K562 (cell line): ENCODE results near the gene LHCGR. TPM values are rescaled to one million over a fixed set of nuclear protein-coding genes. Genes with fewer than 3 reads are reported as not detected.

Source experiments
- ATAC-seq: fragments of 200-7000 bp; cut with Tn5 transposase; 3 replicates; pipeline ENCODE4 v1.9.1; 2020; ENCODE audit warnings: moderate library complexity
- BruUV-seq: library from RNA; stranded (reverse); fragments of 400-500 nt; replicated peaks from 2 replicates; lab custom pipeline; 2021; lab: Mats Ljungman, UMichigan
- CTCF ChIA-PET: fragments of 300-600 bp; formaldehyde crosslinking; extraction: SDS; loops from one replicate; lab custom pipeline; 2021; ENCODE audit warnings: low intra/inter-chr PET ratio; lab: Yijun Ruan, JAX
- POLR2A ChIA-PET: fragments of 300-600, 350-650 bp; sonication (Branson Sonifier 250); formaldehyde crosslinking; extraction: SDS; loops from one replicate; lab custom pipeline; 2021; ENCODE audit warnings: antibody characterized with exemption, inconsistent platforms; lab: Yijun Ruan, JAX
- DNase-seq, 4 experiments: peaks; one replicate each; pipeline versions ENCODE4 v3.0.0 to v3.0.0-alpha.2; 2011 to 2018; ENCODE audit warnings: low spot score in 3 of 4, mixed read lengths in 3 of 4; ENCODE audit errors: extremely low read depth in 1 of 4
- FAIRE-seq: peaks from 2 replicates; lab custom pipeline; 2011; peaks lifted over from hg19 to GRCh38; lab: Jason Lieb, UNC
- H2AFZ ChIP-seq: 2 replicates; pipeline ENCODE4 v1.6.0; 2011; ENCODE audit warnings: low read depth, low read length, control low read depth, inconsistent platforms
- H3K27ac ChIP-seq: fragments of 200-600 bp; 3 replicates; pipeline ENCODE4 v1.8.0; 2011; ENCODE audit warnings: low read depth, mild to moderate bottlenecking, control low read depth, inconsistent platforms, low read length, moderate library complexity, mixed read lengths; ENCODE audit errors: extremely low read depth
- H3K27me3 ChIP-seq, 2 experiments: fragments of 300-600 bp in 1 of 2; 2 replicates in 1 of 2; 3 replicates in 1 of 2; pipeline versions ENCODE4 v1.6.0 to v1.8.0; 2011; ENCODE audit warnings: inconsistent platforms in 2 of 2, low read length in 2 of 2, mild to moderate bottlenecking in 1 of 2, mixed read lengths in 1 of 2, moderate library complexity in 1 of 2; ENCODE audit not compliant: control insufficient read depth in 2 of 2, insufficient read depth in 2 of 2
- H3K36me3 ChIP-seq: fragments of 300-600 bp; 3 replicates; pipeline ENCODE4 v1.8.0; 2011; ENCODE audit warnings: mild to moderate bottlenecking, low read length, inconsistent platforms; ENCODE audit not compliant: control insufficient read depth, insufficient read depth
- H3K4me1 ChIP-seq, 2 experiments: fragments of 200-600 bp in 1 of 2; replicated peaks in 1 of 2; 2 replicates in 1 of 2; 3 replicates in 1 of 2; pipeline versions ENCODE4 v1.5.1 to v1.8.0; 2011; ENCODE audit warnings: inconsistent platforms in 2 of 2, low read length in 2 of 2, mild to moderate bottlenecking in 1 of 2, mixed read lengths in 1 of 2, moderate library complexity in 1 of 2; ENCODE audit not compliant: control insufficient read depth in 2 of 2, insufficient read depth in 2 of 2
- H3K4me2 ChIP-seq: 2 replicates; pipeline ENCODE4 v1.6.1; 2011; ENCODE audit warnings: low read length, control low read depth, inconsistent platforms, mixed read lengths; ENCODE audit not compliant: insufficient read depth
- H3K4me3 ChIP-seq: fragments of 200-600 bp; sonication (generic), shearing (Covaris generic); 2 replicates; pipeline ENCODE4 v1.5.1; 2016; ENCODE audit warnings: control low read depth, inconsistent platforms
- H3K79me2 ChIP-seq: fragments of 200-600 bp; 3 replicates; pipeline ENCODE4 v1.8.0; 2011; ENCODE audit warnings: low read length, inconsistent platforms; ENCODE audit not compliant: control insufficient read depth, insufficient read depth
- H3K9ac ChIP-seq, 2 experiments: 2 replicates each; pipeline versions ENCODE4 v1.6.0 to v1.6.1; 2011; ENCODE audit warnings: low read depth in 2 of 2, low read length in 2 of 2, control low read depth in 1 of 2, inconsistent platforms in 1 of 2, mild to moderate bottlenecking in 1 of 2, mixed read lengths in 1 of 2; ENCODE audit not compliant: insufficient read depth in 1 of 2
- H3K9me1 ChIP-seq: one replicate; pipeline ENCODE4 v1.6.0; 2011; ENCODE audit warnings: inconsistent platforms, mild to moderate bottlenecking, low read length, moderate library complexity; ENCODE audit not compliant: control insufficient read depth, insufficient read depth
- H3K9me3 ChIP-seq: replicated peaks from 2 replicates; pipeline ENCODE4 v1.5.1; 2011; ENCODE audit warnings: low read depth, low read length, inconsistent platforms; ENCODE audit not compliant: control insufficient read depth, insufficient read depth
- H4K20me1 ChIP-seq: replicated peaks from 2 replicates; pipeline ENCODE4 v1.6.1; 2011; ENCODE audit warnings: low read length, inconsistent platforms, mixed read lengths; ENCODE audit not compliant: control insufficient read depth, insufficient read depth
- ARID4B ChIP-seq: sonication (generic); formaldehyde crosslinking; IDR thresholded peaks from 2 replicates; pipeline ENCODE4 v1.8.0; 2022; ENCODE audit warnings: mild to moderate bottlenecking, missing genetic modification reagents
- BRF2 ChIP-seq: IDR thresholded peaks from 3 replicates; pipeline ENCODE4 v1.6.1; 2011; ENCODE audit warnings: borderline replicate concordance, mild to moderate bottlenecking; ENCODE audit not compliant: insufficient read length, insufficient read depth
- CAMTA2 ChIP-seq: fragments of 250-450 bp; sonication (Bioruptor Pico); conservative IDR thresholded peaks from 2 replicates; pipeline ENCODE4 v1.5.1; 2022
- ESRRA ChIP-seq: fragments of 450-650 bp; IDR thresholded peaks from 2 replicates; pipeline ENCODE4 v1.6.1; 2014; ENCODE audit warnings: low read depth, mild to moderate bottlenecking, moderate library complexity, borderline replicate concordance
- IRF9 ChIP-seq: fragments of 450-650 bp; IDR thresholded peaks from 2 replicates; pipeline ENCODE4 v1.6.1; 2016; ENCODE audit warnings: missing biosample characterization, missing genetic modification characterization
- NKRF ChIP-seq: fragments of 450-650 bp; IDR thresholded peaks from 2 replicates; pipeline ENCODE4 v1.6.1; 2016; ENCODE audit warnings: borderline replicate concordance
- PRDM10 ChIP-seq: fragments of 450-650 bp; IDR thresholded peaks from 2 replicates; pipeline ENCODE4 v1.6.1; 2018; ENCODE audit not compliant: partially characterized antibody
- RBM15 ChIP-seq: fragments of 200-400 bp; formaldehyde crosslinking; IDR thresholded peaks from 2 replicates; pipeline ENCODE4 v1.6.1; 2018; ENCODE audit warnings: mild to moderate bottlenecking, low read length, moderate library complexity; ENCODE audit not compliant: insufficient read depth
- SRSF1 ChIP-seq: fragments of 200-400 bp; formaldehyde crosslinking; IDR thresholded peaks from 2 replicates; pipeline ENCODE4 v1.6.1; 2017; ENCODE audit warnings: mild to moderate bottlenecking, low read depth, low read length, moderate library complexity
- WGBS: fragments of 100-300 bp; shearing (Covaris generic); methylation state at CpG from one replicate; pipeline ENCODE4 v1.1.6; 2016; ENCODE audit warnings: low coverage, mixed read lengths; ENCODE audit not compliant: insufficient coverage; ENCODE audit errors: missing lambda C conversion rate; 5-methylcytosine and 5-hydroxymethylcytosine counted together
- in situ Hi-C: fragments of 300-500 bp; cut with MboI; formaldehyde crosslinking; loops from 4 replicates; pipeline ENCODE4 v1.15.0; 2018; ENCODE audit warnings: inconsistent platforms, mixed read lengths
- intact Hi-C: fragments of 100-400 bp; cut with micrococcal nuclease; formaldehyde crosslinking; loops from 2 replicates; pipeline ENCODE4 v1.14.2; 2022
- polyA plus RNA-seq, 8 experiments: library from polyadenylated mRNA; depleted of rRNA in 4 of 8; stranded (reverse) in 5 of 8; unstranded in 3 of 8; fragments of >200 nt; fragmentation: Nextera tagmentation in 2 of 8; fragmentation: Illumina TruSeq in 1 of 8; extraction: Ambion mirVana in 2 of 8; extraction: Trizol in 1 of 8; gene quantifications; 2 replicates each; pipeline versions ENCODE4 v1.2.1 to v1.2.3, GENCODE V29; 2011 to 2014; ENCODE audit warnings: inconsistent platforms in 1 of 8, missing spikeins in 1 of 8
- total RNA-seq, 7 experiments: library from RNA; depleted of rRNA in 6 of 7; stranded (reverse); fragments of >200 nt in 6 of 7; fragmentation: Illumina TruSeq in 2 of 7; extraction: Trizol in 2 of 7; gene quantifications; 2 replicates each; pipeline versions ENCODE4 v1.2.1 to v1.2.3, GENCODE V29; 2011 to 2021; ENCODE audit warnings: low replicate concordance in 1 of 7

Gene LHCGR
- total and polyA plus RNA-seq, 9 of the 15 experiments (the other 6 are each of a cell fraction or from before 2014, with no cell fraction given), result not detected

- POLR2A ChIA-PET, result no interaction called here
- BruUV-seq, result no TSS peak
- H3K36me3 ChIP-seq, result no peaks in the 10 kb centered on the region
- TF ChIP-seq CAMTA2 (CRISPR knock-in tag) (no peak), PRDM10 (no peak), NKRF (no peak), BRF2 (no peak), ESRRA (no peak), RBM15 (no peak), IRF9 (tag) (no peak), SRSF1 (no peak), ARID4B (no peak)
These were observed 41.3 kb downstream of the LHCGR start for GRCh38 chr2:48714245-48714644.

More at GRCh38 chr2:48714245-48714644, 41.3 kb downstream of the LHCGR start:
- no peaks in the 10 kb centered on the region for H4K20me1 ChIP-seq
- H3K4me2 ChIP-seq, result no peak overlapping the region
- H2AFZ ChIP-seq, result no peak overlapping the region
- H3K9ac ChIP-seq, result no peak overlapping the region
- H3K4me3 ChIP-seq, result no peak overlapping the region
- peaks cover 0 to 24% of the 10 kb centered on the region in 2 experiments; a peak in 2 of 5 replicates for H3K4me1 ChIP-seq
- H3K27me3 ChIP-seq, result no peaks in the 10 kb centered on the region
- H3K79me2 ChIP-seq, result no peaks in the 10 kb centered on the region
- 7% methylated on average over 2 of the region's 2 CpGs for WGBS
- DNase-seq, result no peak
- intact Hi-C loops, result no loop called here
- no peaks in the 10 kb centered on the region for H3K9me3 ChIP-seq
- no peaks in the 10 kb centered on the region for H3K9me1 ChIP-seq
- ATAC-seq, result no peak
- no peak for FAIRE-seq
- no peak overlapping the region for H3K27ac ChIP-seq
- CTCF ChIA-PET, result interaction anchor here (0.6 kb wide), 1 partner anchor 83 kb away, joined by 3 read pairs; no protein-coding TSS in a partner anchor
- in situ Hi-C loops, result no loop called here
